Tibial nerve (tissue), 4 donors: ENCODE data around the gene THAP11. TPM values are rescaled to one million over a fixed set of nuclear protein-coding genes. Genes with fewer than 3 reads are reported as not detected.

Experiments used
- DNase-seq, 2 donors: peaks; one replicate each; pipeline ENCODE4 v3.0.0-alpha.2; 2019; ENCODE audit warnings: low spot score in 2 of 2
- H3K27ac ChIP-seq, 4 donors: fragments of 200-600 bp; sonication (generic) in 3 of 4; one replicate each; pipeline ENCODE4 v1.5.1; 2017 to 2019; ENCODE audit warnings: mild to moderate bottlenecking in 1 of 4
- H3K27me3 ChIP-seq, 2 donors: fragments of 200-600 bp; sonication (generic) in 1 of 2; one replicate each; pipeline versions ENCODE4 v1.5.1 to v1.6.0; 2017 to 2019
- H3K36me3 ChIP-seq, 3 donors: fragments of 200-600 bp; sonication (generic); one replicate each; pipeline ENCODE4 v1.5.1; 2018 to 2019
- H3K4me1 ChIP-seq, 4 donors: fragments of 200-600 bp; sonication (generic) in 3 of 4; one replicate each; pipeline ENCODE4 v1.5.1; 2017 to 2019
- H3K4me3 ChIP-seq, 4 donors: fragments of 200-600 bp; sonication (generic) in 3 of 4; one replicate each; pipeline ENCODE4 v1.5.1; 2017 to 2019; ENCODE audit warnings: mild to moderate bottlenecking in 1 of 4, moderate library complexity in 1 of 4
- H3K9me3 ChIP-seq, 4 donors: fragments of 200-600 bp; sonication (generic) in 3 of 4; one replicate each; pipeline ENCODE4 v1.5.1; 2017 to 2019
- EP300 ChIP-seq, 2 donors: sonication (generic); formaldehyde crosslinking; IDR thresholded peaks; one replicate each; pipeline ENCODE4 v1.6.1; 2017; ENCODE audit warnings: antibody characterized with exemption in 2 of 2, mild to moderate bottlenecking in 1 of 2
- POLR2A ChIP-seq, 2 donors: fragments of 450-650 bp; IDR thresholded peaks; one replicate each; pipeline ENCODE4 v1.6.1; 2017; ENCODE audit warnings: antibody characterized with exemption in 2 of 2, mild to moderate bottlenecking in 2 of 2, moderate library complexity in 2 of 2
- WGBS, 2 donors: methylation state at CpG; one replicate each; pipeline ENCODE4 v1.1.5; 2018; 5-methylcytosine and 5-hydroxymethylcytosine counted together
- total RNA-seq, 4 donors: library from RNA; depleted of rRNA; stranded (reverse); fragments of >200 nt; gene quantifications; one replicate each; pipeline ENCODE4 v1.1.0, GENCODE V29; 2016
- TF ChIP-seq, protein P1 (sequence below), 5 experiments: fragments of 200-600 bp in 3 of 5; fragments of 450-650 bp in 2 of 5; sonication (generic) in 3 of 5; IDR thresholded peaks; one replicate each; pipeline ENCODE4 v1.5.1; 2016 to 2019; ENCODE audit warnings: antibody characterized with exemption in 5 of 5, mild to moderate bottlenecking in 3 of 5, moderate library complexity in 2 of 5

Gene THAP11
- total RNA-seq, 4 donors from 2014 or later: 47.1 to 74.3 (median 60.9) TPM

DNA sequence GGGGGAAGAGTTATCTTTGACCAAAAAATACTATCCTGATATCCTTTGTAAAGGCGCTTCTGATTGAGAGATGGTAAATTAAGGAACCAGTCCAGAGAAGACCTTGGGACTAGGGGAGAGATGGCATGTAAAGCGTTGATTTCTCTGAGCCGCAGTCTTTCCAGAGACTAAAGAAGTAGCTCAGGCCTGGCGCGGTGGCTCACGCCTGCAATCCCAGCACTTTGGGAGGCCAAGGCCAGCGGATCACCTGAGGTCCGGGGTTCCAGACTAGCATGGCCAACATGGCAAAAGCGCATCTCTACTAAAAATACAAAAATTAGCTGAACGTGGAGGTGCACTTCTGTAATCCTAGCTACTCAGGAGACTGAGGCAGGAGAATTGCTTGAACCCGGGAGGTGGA lies 6.0 kb downstream of the THAP11 start:
- WGBS, 2 donors: 82 to 91% methylated on average over 11 of the region's 11 CpGs
- no peak for DNase-seq

DNA sequence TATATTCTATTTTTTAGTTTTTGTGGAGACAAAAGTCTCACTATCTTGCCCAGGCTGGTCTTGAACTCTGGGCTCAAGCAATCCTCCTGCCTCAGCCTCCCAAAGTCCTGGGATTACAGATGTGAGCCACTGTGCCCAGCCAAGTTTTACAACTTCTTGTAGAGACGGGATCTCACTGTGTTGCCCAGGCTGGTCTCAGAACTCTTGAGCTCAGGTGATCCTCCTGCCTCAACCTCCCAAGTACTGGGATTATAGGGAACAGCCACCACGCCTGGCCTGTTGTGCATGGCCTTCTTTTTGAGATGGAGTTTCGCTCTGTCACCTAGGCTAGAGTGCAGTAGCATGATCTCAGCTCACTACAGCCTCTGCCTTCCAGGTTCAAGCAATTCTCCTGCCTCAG lies 11.6 kb downstream of the THAP11 start:
- no peak for DNase-seq
- Histone ChIP-seq H3K36me3 (peaks cover 0 to 10% (median 0%) of the 10 kb centered on the region in 3 donors), H3K27me3 (no peaks in the 10 kb centered on the region), H3K4me1 (peaks cover 0 to 47% (median 20%) of the 10 kb centered on the region in 4 donors), H3K9me3 (no peaks in the 10 kb centered on the region), H3K4me3 (no peak overlapping the region), H3K27ac (no peak overlapping the region)
- WGBS, 2 donors: 91 to 98% methylated on average over 2 to 3 of the region's 3 CpGs
- TF ChIP-seq, protein P1, sequence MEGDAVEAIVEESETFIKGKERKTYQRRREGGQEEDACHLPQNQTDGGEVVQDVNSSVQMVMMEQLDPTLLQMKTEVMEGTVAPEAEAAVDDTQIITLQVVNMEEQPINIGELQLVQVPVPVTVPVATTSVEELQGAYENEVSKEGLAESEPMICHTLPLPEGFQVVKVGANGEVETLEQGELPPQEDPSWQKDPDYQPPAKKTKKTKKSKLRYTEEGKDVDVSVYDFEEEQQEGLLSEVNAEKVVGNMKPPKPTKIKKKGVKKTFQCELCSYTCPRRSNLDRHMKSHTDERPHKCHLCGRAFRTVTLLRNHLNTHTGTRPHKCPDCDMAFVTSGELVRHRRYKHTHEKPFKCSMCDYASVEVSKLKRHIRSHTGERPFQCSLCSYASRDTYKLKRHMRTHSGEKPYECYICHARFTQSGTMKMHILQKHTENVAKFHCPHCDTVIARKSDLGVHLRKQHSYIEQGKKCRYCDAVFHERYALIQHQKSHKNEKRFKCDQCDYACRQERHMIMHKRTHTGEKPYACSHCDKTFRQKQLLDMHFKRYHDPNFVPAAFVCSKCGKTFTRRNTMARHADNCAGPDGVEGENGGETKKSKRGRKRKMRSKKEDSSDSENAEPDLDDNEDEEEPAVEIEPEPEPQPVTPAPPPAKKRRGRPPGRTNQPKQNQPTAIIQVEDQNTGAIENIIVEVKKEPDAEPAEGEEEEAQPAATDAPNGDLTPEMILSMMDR (IDR thresholded peaks at IDR 0.05): no peak
- no peak for TF ChIP-seq POLR2A (IDR thresholded peaks at IDR 0.05)

More for the DNA sequence above, 6.0 kb downstream of the THAP11 start:
- H3K9me3 ChIP-seq: no peaks in the 10 kb centered on the region
- H3K4me3 ChIP-seq: peak overlapping the region; percentile 64 to 93 (median 74)
- H3K27me3 ChIP-seq: no peaks in the 10 kb centered on the region
- TF ChIP-seq EP300 (IDR thresholded peaks at IDR 0.05) (no peak), POLR2A (IDR thresholded peaks at IDR 0.05) (no peak)
- TF ChIP-seq, protein P1 (IDR thresholded peaks at IDR 0.05): no peak
- H3K4me1 ChIP-seq: peaks cover 0 to 55% (median 44%) of the 10 kb centered on the region in 4 donors
- peak overlapping the region in 2 of 4 donors; percentile 15 to 96 for H3K27ac ChIP-seq
- H3K36me3 ChIP-seq: peaks cover 0 to 10% (median 0%) of the 10 kb centered on the region in 3 donors

DNA sequence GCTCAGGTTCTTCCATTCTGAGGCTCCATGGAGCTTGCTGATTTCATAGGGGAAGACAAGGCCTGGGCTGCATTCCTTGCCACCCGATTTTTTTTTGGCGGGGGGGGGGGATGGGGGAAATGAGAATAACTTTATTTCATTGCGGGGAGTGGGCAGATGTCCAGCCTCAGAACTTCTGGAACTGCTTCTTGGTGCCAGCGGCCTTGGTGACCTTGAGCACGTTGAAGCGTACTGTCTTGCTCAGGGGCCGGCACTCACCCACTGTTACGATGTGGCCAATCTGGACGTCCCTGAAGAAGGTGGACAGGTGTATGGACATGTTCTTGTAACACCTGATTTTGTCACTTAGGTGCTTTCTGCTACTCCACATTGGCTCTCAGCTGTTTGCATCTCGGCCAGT lies 13.7 kb downstream of the THAP11 start:
- WGBS, 2 donors: 56 to 60% methylated on average over 10 of the region's 10 CpGs
- DNase-seq: no peak
- peaks cover 0 to under 1% (median 0%) of the 10 kb centered on the region in 3 donors for H3K36me3 ChIP-seq
- TF ChIP-seq POLR2A (IDR thresholded peaks at IDR 0.05) (no peak), EP300 (IDR thresholded peaks at IDR 0.05) (no peak)
- TF ChIP-seq, protein P1 (IDR thresholded peaks at IDR 0.05): no peak
- peaks cover 0 to 44% (median 20%) of the 10 kb centered on the region in 4 donors for H3K4me1 ChIP-seq
- peak overlapping the region in 1 of 4 donors; percentile 24 for H3K27ac ChIP-seq
- H3K9me3 ChIP-seq: no peaks in the 10 kb centered on the region
- no peaks in the 10 kb centered on the region for H3K27me3 ChIP-seq
- no peak overlapping the region for H3K4me3 ChIP-seq

DNA sequence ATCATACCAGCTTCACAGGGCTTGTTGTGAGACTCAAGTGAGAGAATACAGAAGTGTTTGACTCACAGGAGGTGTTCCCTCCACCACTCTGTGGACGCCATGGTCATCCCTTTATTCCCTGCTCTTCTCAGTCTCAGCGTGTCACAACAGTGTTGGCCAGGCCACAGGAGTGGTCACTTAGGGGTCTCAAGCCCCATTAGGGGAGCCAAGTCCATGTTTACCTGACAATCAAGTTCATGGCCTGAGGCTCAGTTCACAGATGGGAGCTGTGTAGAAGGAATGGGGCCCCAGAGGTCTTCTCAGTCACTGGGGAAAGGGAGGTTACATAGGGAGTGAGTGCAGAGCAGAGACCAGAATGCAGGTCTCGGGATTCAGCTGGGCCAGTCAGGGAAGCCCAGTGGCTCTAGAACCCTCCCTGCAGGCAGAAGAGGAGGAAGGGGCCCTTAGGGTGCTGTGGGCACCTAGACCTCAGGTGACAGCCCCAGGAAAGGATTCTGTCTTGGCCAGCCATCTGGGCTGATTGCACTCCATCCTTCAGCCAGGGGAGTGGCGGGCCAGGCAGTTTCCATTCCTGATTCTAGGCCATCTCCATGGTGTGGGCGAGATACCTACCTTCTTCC lies 14.9 kb downstream of the THAP11 start:
- Histone ChIP-seq H3K4me1 (peaks cover 0 to 57% (median 24%) of the 10 kb centered on the region in 4 donors), H3K27ac (peak overlapping the region in 3 of 4 donors; percentile 62 to 85 (median 81))

More for the DNA sequence above, 14.9 kb downstream of the THAP11 start:
- TF ChIP-seq EP300 (IDR thresholded peaks at IDR 0.05) (no peak), POLR2A (IDR thresholded peaks at IDR 0.05) (no peak)
- TF ChIP-seq, protein P1 (IDR thresholded peaks at IDR 0.05): no peak
- no peaks in the 10 kb centered on the region for H3K27me3 ChIP-seq
- H3K36me3 ChIP-seq: no peaks in the 10 kb centered on the region
- 88 to 97% methylated on average over 4 to 5 of the region's 5 CpGs for WGBS, 2 donors
- DNase-seq: no peak
- no peak overlapping the region for H3K4me3 ChIP-seq
- no peaks in the 10 kb centered on the region for H3K9me3 ChIP-seq
